Measurements from ENCODE around the gene FAM241B.

Gene FAM241B

GRCh38 chr10:69629897-69630650 is at the start of gene FAM241B:
TSS of gene FAM241B (plus strand) at chr10:69630247. CDS start at chr10:69631744, 1,497 bp downstream.
- H3K27me3 ChIP-seq (ENCODE audit: control insufficient read depth in 1 of 2, insufficient read depth in 2 of 2, low read length in 2 of 2) = peaks cover 0 to 4% of the 10 kb centered on the region in 2 donors
- no peak within 1 kb of the TSS for H3K27ac ChIP-seq (ENCODE audit: low read depth, low read length)
- peak within 1 kb of the TSS; percentile 11 to 69 for H3K9ac ChIP-seq (ENCODE audit: low read depth in 1 of 2, low read length in 2 of 2)
- H3K4me1 ChIP-seq (ENCODE audit: control insufficient read depth in 1 of 2, insufficient read depth in 2 of 2, low read length in 2 of 2) = peaks cover 5 to 7% of the 10 kb centered on the region in 2 donors
- no peaks in the 10 kb centered on the region for H3K36me3 ChIP-seq (ENCODE audit: control insufficient read depth in 1 of 2, insufficient read depth in 2 of 2, low read length in 2 of 2)
- H3K9me3 ChIP-seq (ENCODE audit: control insufficient read depth in 1 of 2, low read length in 2 of 2) = no peaks in the 10 kb centered on the region
- H3K4me3 ChIP-seq (ENCODE audit: low read depth in 1 of 2, low read length in 2 of 2) = peak within 1 kb of the TSS; percentile 62 to 69

GRCh38 chr10:69580435-69580834 is 49.6 kb upstream of the FAM241B start:
- Histone ChIP-seq H3K4me1 (ENCODE audit: control insufficient read depth in 1 of 2, insufficient read depth in 2 of 2, low read length in 2 of 2) (no peaks in the 10 kb centered on the region), H3K27ac (ENCODE audit: low read depth, low read length) (no peak overlapping the region), H3K9me3 (ENCODE audit: control insufficient read depth in 1 of 2, low read length in 2 of 2) (no peaks in the 10 kb centered on the region), H3K4me3 (ENCODE audit: low read depth in 1 of 2, low read length in 2 of 2) (no peak overlapping the region), H3K9ac (ENCODE audit: low read depth in 1 of 2, low read length in 2 of 2) (no peak overlapping the region), H3K27me3 (ENCODE audit: control insufficient read depth in 1 of 2, insufficient read depth in 2 of 2, low read length in 2 of 2) (peaks cover 23 to 31% of the 10 kb centered on the region in 2 donors), H3K36me3 (ENCODE audit: control insufficient read depth in 1 of 2, insufficient read depth in 2 of 2, low read length in 2 of 2) (no peaks in the 10 kb centered on the region)

- H3K9ac ChIP-seq (ENCODE audit: low read depth in 1 of 2, low read length in 2 of 2) = no peak overlapping the region
- H3K4me1 ChIP-seq (ENCODE audit: control insufficient read depth in 1 of 2, insufficient read depth in 2 of 2, low read length in 2 of 2) = no peaks in the 10 kb centered on the region
- H3K27me3 ChIP-seq (ENCODE audit: control insufficient read depth in 1 of 2, insufficient read depth in 2 of 2, low read length in 2 of 2) = peaks cover 11 to 17% of the 10 kb centered on the region in 2 donors
- no peaks in the 10 kb centered on the region for H3K36me3 ChIP-seq (ENCODE audit: control insufficient read depth in 1 of 2, insufficient read depth in 2 of 2, low read length in 2 of 2)
- no peak overlapping the region for H3K27ac ChIP-seq (ENCODE audit: low read depth, low read length)
- no peaks in the 10 kb centered on the region for H3K9me3 ChIP-seq (ENCODE audit: control insufficient read depth in 1 of 2, low read length in 2 of 2)
- no peak overlapping the region for H3K4me3 ChIP-seq (ENCODE audit: low read depth in 1 of 2, low read length in 2 of 2)
These were observed 46.9 kb upstream of the FAM241B start for GRCh38 chr10:69583106-69583505.

- H3K36me3 ChIP-seq (ENCODE audit: control insufficient read depth in 1 of 2, insufficient read depth in 2 of 2, low read length in 2 of 2) = no peaks in the 10 kb centered on the region
- H3K27me3 ChIP-seq (ENCODE audit: control insufficient read depth in 1 of 2, insufficient read depth in 2 of 2, low read length in 2 of 2) = peaks cover 5 to 8% of the 10 kb centered on the region in 2 donors
- H3K9ac ChIP-seq (ENCODE audit: low read depth in 1 of 2, low read length in 2 of 2) = no peak overlapping the region
- no peak overlapping the region for H3K27ac ChIP-seq (ENCODE audit: low read depth, low read length)
- H3K9me3 ChIP-seq (ENCODE audit: control insufficient read depth in 1 of 2, low read length in 2 of 2) = no peaks in the 10 kb centered on the region
- H3K4me1 ChIP-seq (ENCODE audit: control insufficient read depth in 1 of 2, insufficient read depth in 2 of 2, low read length in 2 of 2) = no peaks in the 10 kb centered on the region
- H3K4me3 ChIP-seq (ENCODE audit: low read depth in 1 of 2, low read length in 2 of 2) = no peak overlapping the region
These were observed 45.4 kb upstream of the FAM241B start for GRCh38 chr10:69584624-69585023.

GRCh38 chr10:69588358-69588757 is 41.7 kb upstream of the FAM241B start:
- Histone ChIP-seq H3K9me3 (ENCODE audit: control insufficient read depth in 1 of 2, low read length in 2 of 2) (no peaks in the 10 kb centered on the region), H3K4me3 (ENCODE audit: low read depth in 1 of 2, low read length in 2 of 2) (no peak overlapping the region)

GRCh38 chr10:69600761-69601330 is 29.2 kb upstream of the FAM241B start:
- H3K4me1 ChIP-seq (ENCODE audit: control insufficient read depth in 1 of 2, insufficient read depth in 2 of 2, low read length in 2 of 2) = no peaks in the 10 kb centered on the region

More at GRCh38 chr10:69588358-69588757, 41.7 kb upstream of the FAM241B start:
- H3K36me3 ChIP-seq (ENCODE audit: control insufficient read depth in 1 of 2, insufficient read depth in 2 of 2, low read length in 2 of 2) = no peaks in the 10 kb centered on the region
- H3K27me3 ChIP-seq (ENCODE audit: control insufficient read depth in 1 of 2, insufficient read depth in 2 of 2, low read length in 2 of 2) = no peaks in the 10 kb centered on the region
- H3K4me1 ChIP-seq (ENCODE audit: control insufficient read depth in 1 of 2, insufficient read depth in 2 of 2, low read length in 2 of 2) = no peaks in the 10 kb centered on the region
- no peak overlapping the region for H3K9ac ChIP-seq (ENCODE audit: low read depth in 1 of 2, low read length in 2 of 2)
- H3K27ac ChIP-seq (ENCODE audit: low read depth, low read length) = no peak overlapping the region

GRCh38 chr10:69609077-69609476 is 21.0 kb upstream of the FAM241B start:
- Histone ChIP-seq H3K9me3 (ENCODE audit: control insufficient read depth in 1 of 2, low read length in 2 of 2) (no peaks in the 10 kb centered on the region), H3K36me3 (ENCODE audit: control insufficient read depth in 1 of 2, insufficient read depth in 2 of 2, low read length in 2 of 2) (no peaks in the 10 kb centered on the region), H3K27ac (ENCODE audit: low read depth, low read length) (no peak overlapping the region), H3K9ac (ENCODE audit: low read depth in 1 of 2, low read length in 2 of 2) (no peak overlapping the region), H3K4me3 (ENCODE audit: low read depth in 1 of 2, low read length in 2 of 2) (no peak overlapping the region), H3K4me1 (ENCODE audit: control insufficient read depth in 1 of 2, insufficient read depth in 2 of 2, low read length in 2 of 2) (no peaks in the 10 kb centered on the region), H3K27me3 (ENCODE audit: control insufficient read depth in 1 of 2, insufficient read depth in 2 of 2, low read length in 2 of 2) (peaks cover 0 to 2% of the 10 kb centered on the region in 2 donors)

More at GRCh38 chr10:69600761-69601330, 29.2 kb upstream of the FAM241B start:
- Histone ChIP-seq H3K36me3 (ENCODE audit: control insufficient read depth in 1 of 2, insufficient read depth in 2 of 2, low read length in 2 of 2) (no peaks in the 10 kb centered on the region), H3K27ac (ENCODE audit: low read depth, low read length) (no peak overlapping the region), H3K4me3 (ENCODE audit: low read depth in 1 of 2, low read length in 2 of 2) (no peak overlapping the region), H3K9ac (ENCODE audit: low read depth in 1 of 2, low read length in 2 of 2) (no peak overlapping the region), H3K27me3 (ENCODE audit: control insufficient read depth in 1 of 2, insufficient read depth in 2 of 2, low read length in 2 of 2) (peaks cover 4 to 18% of the 10 kb centered on the region in 2 donors), H3K9me3 (ENCODE audit: control insufficient read depth in 1 of 2, low read length in 2 of 2) (no peaks in the 10 kb centered on the region)

- H3K27ac ChIP-seq (ENCODE audit: low read depth, low read length) = no peak overlapping the region
- no peaks in the 10 kb centered on the region for H3K27me3 ChIP-seq (ENCODE audit: control insufficient read depth in 1 of 2, insufficient read depth in 2 of 2, low read length in 2 of 2)
- H3K9ac ChIP-seq (ENCODE audit: low read depth in 1 of 2, low read length in 2 of 2) = no peak overlapping the region
- no peak overlapping the region for H3K4me3 ChIP-seq (ENCODE audit: low read depth in 1 of 2, low read length in 2 of 2)
- no peaks in the 10 kb centered on the region for H3K4me1 ChIP-seq (ENCODE audit: control insufficient read depth in 1 of 2, insufficient read depth in 2 of 2, low read length in 2 of 2)
- no peaks in the 10 kb centered on the region for H3K36me3 ChIP-seq (ENCODE audit: control insufficient read depth in 1 of 2, insufficient read depth in 2 of 2, low read length in 2 of 2)
- H3K9me3 ChIP-seq (ENCODE audit: control insufficient read depth in 1 of 2, low read length in 2 of 2) = no peaks in the 10 kb centered on the region
These were observed 17.3 kb upstream of the FAM241B start for GRCh38 chr10:69612760-69613159.

GRCh38 chr10:69614130-69614529 is 15.9 kb upstream of the FAM241B start:
- no peak overlapping the region for H3K4me3 ChIP-seq (ENCODE audit: low read depth in 1 of 2, low read length in 2 of 2)
- no peak overlapping the region for H3K9ac ChIP-seq (ENCODE audit: low read depth in 1 of 2, low read length in 2 of 2)
- no peaks in the 10 kb centered on the region for H3K9me3 ChIP-seq (ENCODE audit: control insufficient read depth in 1 of 2, low read length in 2 of 2)
- H3K27ac ChIP-seq (ENCODE audit: low read depth, low read length) = no peak overlapping the region
- H3K27me3 ChIP-seq (ENCODE audit: control insufficient read depth in 1 of 2, insufficient read depth in 2 of 2, low read length in 2 of 2) = no peaks in the 10 kb centered on the region
- no peaks in the 10 kb centered on the region for H3K36me3 ChIP-seq (ENCODE audit: control insufficient read depth in 1 of 2, insufficient read depth in 2 of 2, low read length in 2 of 2)
- no peaks in the 10 kb centered on the region for H3K4me1 ChIP-seq (ENCODE audit: control insufficient read depth in 1 of 2, insufficient read depth in 2 of 2, low read length in 2 of 2)

- Histone ChIP-seq H3K27ac (ENCODE audit: low read depth, low read length) (no peak overlapping the region), H3K27me3 (ENCODE audit: control insufficient read depth in 1 of 2, insufficient read depth in 2 of 2, low read length in 2 of 2) (peaks cover 0 to 2% of the 10 kb centered on the region in 2 donors), H3K4me3 (ENCODE audit: low read depth in 1 of 2, low read length in 2 of 2) (no peak overlapping the region), H3K36me3 (ENCODE audit: control insufficient read depth in 1 of 2, insufficient read depth in 2 of 2, low read length in 2 of 2) (no peaks in the 10 kb centered on the region), H3K9ac (ENCODE audit: low read depth in 1 of 2, low read length in 2 of 2) (no peak overlapping the region), H3K4me1 (ENCODE audit: control insufficient read depth in 1 of 2, insufficient read depth in 2 of 2, low read length in 2 of 2) (no peaks in the 10 kb centered on the region), H3K9me3 (ENCODE audit: control insufficient read depth in 1 of 2, low read length in 2 of 2) (no peaks in the 10 kb centered on the region)
These were observed 13.7 kb upstream of the FAM241B start for GRCh38 chr10:69616358-69616757.
